Midbrain (tissue), 1 donor: ENCODE measurements around the gene CLEC19A.

ENCODE experiments used
- DNase-seq: peaks from one replicate; lab custom pipeline; 2025; lab: John Stamatoyannopoulos, UW

The CLEC19A gene

GRCh38 chr16:19328364-19328763 lies 42.8 kb downstream of the CLEC19A start:
- no peak for DNase-seq

DNA sequence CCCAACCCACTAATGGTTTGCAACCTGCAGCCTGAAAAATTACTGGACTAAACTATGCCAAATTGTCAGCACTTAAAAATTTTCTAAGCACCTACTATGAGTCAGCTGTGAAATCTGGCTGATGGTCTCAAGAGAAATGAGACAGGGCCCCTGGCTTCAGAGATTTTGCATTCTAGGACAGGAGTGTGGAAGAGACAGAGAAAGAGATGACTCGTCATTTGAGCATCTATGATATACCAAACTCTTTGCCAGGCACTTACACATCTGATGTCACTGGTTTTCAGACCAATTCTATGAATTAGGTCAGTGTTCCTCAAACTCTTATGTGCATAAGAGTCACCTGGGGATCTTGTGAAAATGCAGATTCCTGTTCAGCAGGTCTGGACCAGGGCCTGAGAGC lies 44.4 kb downstream of the CLEC19A start:
- DNase-seq: no peak

DNA sequence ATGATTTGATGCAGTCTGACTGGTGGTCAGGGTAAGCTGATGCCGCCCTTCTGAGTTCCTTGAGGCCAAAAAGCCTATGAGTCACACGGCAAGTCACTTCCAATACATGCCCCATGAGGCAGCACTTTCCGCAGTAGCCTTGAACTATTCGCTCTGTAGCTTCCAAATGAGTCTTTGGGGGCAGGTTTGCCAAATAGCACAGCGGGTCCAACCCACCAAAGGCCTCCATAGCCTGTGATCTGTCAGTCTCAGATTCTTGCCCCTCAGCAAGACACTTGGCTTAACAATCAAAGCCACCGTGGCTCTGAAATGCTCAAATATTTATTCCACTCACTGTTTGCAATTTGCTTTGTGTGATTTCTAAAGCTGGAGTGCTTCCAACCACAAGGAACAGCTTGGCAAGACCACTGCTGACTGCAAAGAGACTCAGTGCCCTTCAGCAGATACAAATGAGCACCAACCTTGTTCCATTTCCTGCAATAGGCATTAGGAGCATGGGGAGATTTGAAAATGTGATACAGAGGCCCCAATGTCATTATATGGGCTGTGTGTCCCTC lies 45.4 kb downstream of the CLEC19A start:
- peak; percentile 58 for DNase-seq

DNA sequence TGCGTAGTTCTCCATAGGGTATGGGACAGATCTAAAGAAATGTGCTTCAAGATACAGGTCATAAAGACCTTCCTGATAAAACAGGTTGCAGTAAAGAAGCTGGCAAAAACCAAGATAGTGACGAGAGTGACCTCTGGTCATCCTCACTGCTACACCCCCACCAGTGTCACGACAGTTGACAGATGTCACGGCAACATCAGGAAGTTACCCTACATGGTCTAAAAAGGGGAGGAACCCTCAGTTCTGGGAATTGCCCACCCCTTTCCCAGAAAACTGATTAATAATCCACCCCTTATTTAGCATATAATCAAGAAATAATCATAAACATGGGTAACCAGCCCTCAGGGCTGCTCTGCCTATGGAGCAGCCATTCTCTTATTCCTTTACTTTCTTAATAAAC lies 46.3 kb downstream of the CLEC19A start:
- no peak for DNase-seq

- DNase-seq: no peak
Measured at GRCh38 chr16:19338335-19338734, 52.8 kb downstream of the CLEC19A start.

- no peak for DNase-seq
Measured at GRCh38 chr16:19344224-19344801, 58.8 kb downstream of the CLEC19A start.

GRCh38 chr16:19344980-19345379 lies 59.4 kb downstream of the CLEC19A start:
- DNase-seq: no peak

- no peak for DNase-seq
Measured at GRCh38 chr16:19346335-19346922, 60.9 kb downstream of the CLEC19A start.

GRCh38 chr16:19348125-19348524 lies 62.6 kb downstream of the CLEC19A start:
- DNase-seq: no peak

GRCh38 chr16:19348578-19349315 lies 63.2 kb downstream of the CLEC19A start:
- DNase-seq: no peak

DNA sequence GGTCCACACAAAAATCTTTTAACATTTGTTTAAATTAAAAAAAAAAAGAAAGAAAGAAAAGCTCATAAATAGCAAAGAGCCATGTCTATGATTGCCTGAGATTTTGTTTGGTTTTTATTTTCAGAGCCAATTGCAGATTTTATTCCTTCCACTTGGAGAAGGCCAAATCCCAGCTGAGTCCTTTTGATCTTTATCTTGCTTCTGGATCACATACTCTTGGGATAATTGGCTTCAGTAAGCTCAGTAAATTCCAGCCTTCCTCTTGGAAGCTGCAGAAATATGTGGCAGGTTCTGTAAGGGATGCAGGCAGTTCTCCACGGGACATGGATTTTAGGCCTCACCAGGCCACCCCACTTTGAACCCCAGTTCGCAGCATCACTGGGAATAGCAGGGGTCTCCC lies 68.8 kb downstream of the CLEC19A start:
- DNase-seq: no peak

DNA sequence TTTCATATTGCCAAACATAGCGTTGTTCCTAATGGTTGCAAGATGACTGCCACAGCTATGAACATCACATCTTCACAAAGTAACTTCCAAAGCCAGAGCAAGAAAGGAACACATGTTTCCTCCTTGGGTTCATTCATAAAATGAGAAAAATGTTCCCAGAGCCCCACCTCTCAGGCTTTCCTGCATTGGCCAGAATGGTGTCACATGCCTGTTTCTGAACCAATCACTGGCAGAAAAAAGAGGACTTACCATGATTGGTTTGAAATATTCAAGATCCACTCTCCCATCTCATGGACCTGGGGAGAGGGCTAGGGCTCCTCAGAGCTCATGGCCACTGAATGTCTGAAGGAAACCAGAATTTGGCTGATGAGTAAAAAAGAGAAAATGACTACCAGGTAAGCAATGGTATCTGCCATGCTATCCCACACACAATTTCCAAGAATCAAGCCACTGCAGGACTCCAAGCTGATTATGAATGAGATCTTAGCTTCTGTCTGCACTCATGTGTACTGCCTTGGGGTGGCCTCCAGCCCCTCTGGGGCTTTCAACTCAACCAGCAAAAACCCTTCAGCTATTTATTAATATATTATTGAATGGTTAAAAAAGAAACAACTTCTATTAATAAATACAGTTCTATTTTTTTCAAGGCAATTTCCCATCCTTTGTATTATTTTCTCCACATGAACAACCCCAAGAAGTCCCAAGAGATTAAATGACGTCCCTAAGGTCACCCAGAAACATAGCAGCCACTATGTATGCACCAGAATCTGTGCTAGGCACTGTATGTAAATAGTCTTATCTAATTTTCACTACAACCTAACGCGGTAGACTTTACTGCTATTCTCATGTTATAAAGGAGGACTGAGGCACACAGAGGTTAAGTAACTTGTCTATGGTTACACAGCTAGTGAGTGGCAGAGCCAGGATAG lies 70.8 kb downstream of the CLEC19A start:
- DNase-seq: no peak

DNA sequence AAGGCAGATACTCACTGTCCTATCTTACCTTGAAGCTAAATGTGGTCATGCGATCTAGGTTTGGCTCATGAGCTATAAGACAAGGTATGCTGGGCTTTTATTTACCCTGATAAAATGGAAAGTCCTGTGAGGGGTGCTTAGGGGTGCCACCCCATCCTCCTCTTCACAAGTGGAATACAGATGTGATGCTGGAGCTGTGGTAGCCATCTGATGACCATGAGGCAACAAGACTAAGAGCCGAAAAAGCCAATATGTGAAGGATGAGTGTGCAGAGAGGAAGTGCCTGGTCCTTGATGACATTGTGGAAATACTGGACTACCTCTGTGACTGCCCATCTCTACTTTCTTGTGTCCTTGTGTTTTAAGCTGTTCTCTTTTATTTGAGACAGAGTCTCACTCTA lies 74.0 kb downstream of the CLEC19A start:
- no peak for DNase-seq
